Adrenal gland (tissue), 12 donors: Measurements from ENCODE around the gene C1QTNF12. TPM values are rescaled to one million over a fixed set of nuclear protein-coding genes. Genes with fewer than 3 reads are reported as not detected.

Experiments
- DNase-seq, 7 donors: peaks; one replicate each; pipeline ENCODE4 v3.0.0-alpha.2; 2019 to 2020
- H3K27ac ChIP-seq, 5 donors: fragments of 200-600 bp; sonication (generic) in 4 of 5; 1 replicate in 3 of 5; 2 replicates in 2 of 5; pipeline versions ENCODE4 v1.5.1 to v1.8.0; 2016 to 2020; ENCODE audit warnings: mild to moderate bottlenecking in 1 of 5
- H3K27me3 ChIP-seq: fragments of 200-600 bp; 2 replicates; pipeline ENCODE4 v1.8.0; 2021
- H3K36me3 ChIP-seq, 2 donors: fragments of 200-600 bp; replicated peaks in 1 of 2; 1 replicate in 1 of 2; 2 replicates in 1 of 2; pipeline versions ENCODE4 v1.5.1 to v1.8.0; 2018 to 2022
- H3K4me1 ChIP-seq, 2 donors: fragments of 200-600 bp; replicated peaks in 1 of 2; 1 replicate in 1 of 2; 2 replicates in 1 of 2; pipeline versions ENCODE4 v1.5.1 to v1.8.0; 2018 to 2021
- H3K4me3 ChIP-seq, 4 donors: fragments of 200-600 bp; sonication (generic) in 3 of 4; one replicate each; pipeline ENCODE4 v1.5.1; 2016 to 2018
- H3K9me3 ChIP-seq, 3 donors: fragments of 200-600 bp; sonication (generic) in 1 of 3; replicated peaks in 1 of 3; 1 replicate in 2 of 3; 2 replicates in 1 of 3; pipeline versions ENCODE4 v1.5.1 to v1.8.0; 2016 to 2021
- CTCF ChIP-seq, 6 experiments: fragments of 450-650 bp in 4 of 6; fragments of 200-600 bp in 2 of 6; sonication (generic) in 1 of 6; IDR thresholded peaks; 1 replicate in 5 of 6; 2 replicates in 1 of 6; pipeline versions ENCODE4 v1.5.1 to v1.8.0; 2016 to 2021; ENCODE audit warnings: antibody characterized with exemption in 6 of 6, mild to moderate bottlenecking in 2 of 6, moderate library complexity in 1 of 6
- POLR2A ChIP-seq, 2 donors: fragments of 450-650 bp; IDR thresholded peaks; one replicate each; pipeline ENCODE4 v1.6.1; 2017; ENCODE audit warnings: antibody characterized with exemption in 2 of 2, mild to moderate bottlenecking in 2 of 2, moderate library complexity in 1 of 2
- WGBS, 4 donors: extraction: QIAGEN DNeasy Blood & Tissue Kit in 2 of 4; methylation state at CpG; one replicate each; pipeline versions ENCODE4 v1.1.5 to v1.1.7; 2013 to 2017; 5-methylcytosine and 5-hydroxymethylcytosine counted together
- intact Hi-C, 2 donors: fragments of 100-400 bp; cut with DNase I; formaldehyde crosslinking; loops; one replicate each; pipeline versions ENCODE4 v1.14.1 to v1.15.0; 2022 to 2023
- polyA plus RNA-seq, 3 donors: library from polyadenylated mRNA; stranded (reverse); fragments of 200-250 nt in 2 of 3; fragments of 350-450 nt in 1 of 3; fragmentation: Illumina TruSeq in 1 of 3; extraction: RNeasy Lipid Tissue Mini Kit (QIAGEN cat#74804) in 1 of 3; gene quantifications; one replicate each; pipeline ENCODE4 v1.2.3, GENCODE V29; 2013 to 2014
- total RNA-seq, 9 donors: library from RNA; depleted of rRNA in 4 of 9; stranded (reverse); fragments of >200 nt in 4 of 9; fragments of 120-200 nt in 1 of 9; fragmentation: NEBNext Ultra II Directional in 1 of 9; extraction: Animal tissue kit (Norgen Biotek cat#: 25700) in 1 of 9; gene quantifications; one replicate each; pipeline versions ENCODE4 v1.1.0 to v1.2.4, GENCODE V29; 2013 to 2023
- donor health status: healthy with polysubstance abuse.
- donor health status: Bipolar disorder and iron deficiency.
- donor health status: DM: yes; HTN: yes; CAD: no.
- donor health status: DM: no; HTN: no; CAD: no.
- donor health status: DM: no; HTN: no; CAD: no.
- donor health status: DM: yes; HTN: yes; CAD: no.

Gene C1QTNF12
- total and polyA plus RNA-seq, 12 donors, result 0.28 to 4.3 (median 1.3) TPM; not detected in 3

GRCh38 chr1:1236945-1237873 lies 9.3 kb downstream of the C1QTNF12 start:
- intact Hi-C loops, result no loop called here
- Histone ChIP-seq H3K36me3 (no peaks in the 10 kb centered on the region), H3K27ac (no peak overlapping the region), H3K9me3 (no peaks in the 10 kb centered on the region), H3K27me3 (peaks cover 7% of the 10 kb centered on the region), H3K4me1 (peaks cover 6 to 11% of the 10 kb centered on the region in 2 donors), H3K4me3 (no peak overlapping the region)
- 23 to 61% (median 38%) methylated on average over 4 to 34 of the region's 34 CpGs for WGBS, 4 donors
- no peak for DNase-seq
- TF ChIP-seq POLR2A (IDR thresholded peaks at IDR 0.05), result no peak
- TF ChIP-seq CTCF (IDR thresholded peaks at IDR 0.05), result no peak

- H3K9me3 ChIP-seq, result no peaks in the 10 kb centered on the region
- 75 to 100% (median 78%) methylated on average over 1 to 22 of the region's 22 CpGs; no CpG with 5 or more reads in 1 of the 4 donors for WGBS, 4 donors
- H3K27ac ChIP-seq, result no peak overlapping the region
- H3K4me1 ChIP-seq, result peaks cover 6 to 11% of the 10 kb centered on the region in 2 donors
- intact Hi-C loops, result no loop called here
- DNase-seq, result no peak
- no peak overlapping the region for H3K4me3 ChIP-seq
- TF ChIP-seq POLR2A (IDR thresholded peaks at IDR 0.05), result no peak
- TF ChIP-seq CTCF (IDR thresholded peaks at IDR 0.05), result no peak
- peaks cover 7% of the 10 kb centered on the region for H3K27me3 ChIP-seq
- H3K36me3 ChIP-seq, result no peaks in the 10 kb centered on the region
Measured at GRCh38 chr1:1236176-1236763, 10.3 kb downstream of the C1QTNF12 start.

- no peak for DNase-seq
- TF ChIP-seq CTCF (IDR thresholded peaks at IDR 0.05), result no peak
- TF ChIP-seq POLR2A (IDR thresholded peaks at IDR 0.05), result no peak
- Histone ChIP-seq H3K36me3 (no peaks in the 10 kb centered on the region), H3K27me3 (peaks cover 7% of the 10 kb centered on the region), H3K9me3 (no peaks in the 10 kb centered on the region), H3K4me3 (no peak overlapping the region), H3K27ac (no peak overlapping the region), H3K4me1 (peaks cover 15 to 19% of the 10 kb centered on the region in 2 donors)
- WGBS, 4 donors, result 87 to 92% (median 91%) methylated on average over 15 to 27 of the region's 27 CpGs
- intact Hi-C loops, result no loop called here
Measured at GRCh38 chr1:1235016-1235744, 11.3 kb downstream of the C1QTNF12 start.
